ENCODE data around the gene DNAH2. TPM values are rescaled to one million over a fixed set of nuclear protein-coding genes. Genes with fewer than 3 reads are reported as not detected.

The DNAH2 gene
- total and polyA plus RNA-seq, 2 of the 13 experiments (the other 11 are each of a cell fraction or from before 2014, with no cell fraction given), result not detected

- TF ChIP-seq ZNF281 (CRISPR knock-in tag; IDR thresholded peaks at IDR 0.05; ENCODE audit: borderline replicate concordance) (peak; percentile 7; the same call in 1 of the 2 replicates), ATF6 (CRISPR knock-in tag; conservative IDR thresholded peaks at IDR 0.05) (no peak), BCLAF1 (IDR thresholded peaks at IDR 0.05) (no peak), ZNF253 (CRISPR knock-in tag; IDR thresholded peaks at IDR 0.05; ENCODE audit: borderline replicate concordance) (0 out of 2 replicates have a peak, but pooled peaks have one; percentile 46), ZNF574 (CRISPR knock-in tag; IDR thresholded peaks at IDR 0.05) (no peak), ZNF7 (CRISPR knock-in tag; IDR thresholded peaks at IDR 0.05) (no peak), SAP130 (CRISPR knock-in tag; IDR thresholded peaks at IDR 0.05; ENCODE audit: low read depth) (peak; percentile 2; the same call in 1 of the 2 replicates), ZKSCAN1 (IDR thresholded peaks at IDR 0.05; ENCODE audit: low read length) (no peak), CEBPB (IDR thresholded peaks at IDR 0.05; ENCODE audit: borderline replicate concordance, low read depth, low read length) (peak; percentile 18; the same call in 1 of the 2 replicates), AHDC1 (CRISPR knock-in tag; IDR thresholded peaks at IDR 0.05; ENCODE audit: borderline replicate concordance) (no peak), RBM22 (optimal IDR thresholded peaks at IDR 0.05; ENCODE audit: low read length) (peak; percentile 39)
These were observed 125.1 kb downstream of the DNAH2 start (continued) for GRCh38 chr17:7842380-7843256.
